Progenitor cell of endocrine pancreas (in vitro differentiated cells): ENCODE measurements around the gene FOSB. TPM values are rescaled to one million over a fixed set of nuclear protein-coding genes. Genes with fewer than 3 reads are reported as not detected.

Source experiments
- DNase-seq: peaks from one replicate; pipeline ENCODE4 v3.0.0; 2021; ENCODE audit warnings: low spot score; ENCODE audit not compliant: unreplicated experiment
- H3K27ac Mint-ChIP-seq: 2 replicates; pipeline ENCODE4 v1.8.0; 2021; ENCODE audit warnings: mild to moderate bottlenecking, moderate library complexity, mixed read lengths
- H3K27me3 Mint-ChIP-seq: 2 replicates; pipeline ENCODE4 v1.8.0; 2021; ENCODE audit warnings: mixed read lengths
- H3K36me3 Mint-ChIP-seq: 2 replicates; pipeline ENCODE4 v1.8.0; 2022; ENCODE audit warnings: mixed read lengths; ENCODE audit not compliant: insufficient read depth
- H3K4me1 Mint-ChIP-seq: 2 replicates; pipeline ENCODE4 v1.8.0; 2021; ENCODE audit warnings: low read depth, mixed read lengths
- H3K4me3 Mint-ChIP-seq: 2 replicates; pipeline ENCODE4 v1.8.0; 2021; ENCODE audit warnings: low read depth, mild to moderate bottlenecking, moderate library complexity, mixed read lengths
- H3K9me3 Mint-ChIP-seq: 2 replicates; pipeline ENCODE4 v1.8.0; 2021; ENCODE audit warnings: low read depth, mixed read lengths
- long read RNA-seq: library from polyadenylated mRNA; unstranded; transcript quantifications from one replicate; pipeline ENCODE4 v2.0.0, GENCODE V29; 2020
- total RNA-seq: library from RNA; stranded (reverse); gene quantifications from 2 replicates; pipeline ENCODE4 v1.2.1, GENCODE V29; 2021
- TF ChIP-seq, protein P1 (sequence below): fragments of 200-600 bp; sonication (generic); IDR thresholded peaks from one replicate; pipeline ENCODE4 v1.5.0; 2021; ENCODE audit warnings: antibody characterized with exemption, mild to moderate bottlenecking; ENCODE audit not compliant: unreplicated experiment

Gene FOSB
- total RNA-seq, result 5.3 and 7.3 TPM in 2 replicates
- long read RNA-seq, result 0 reads

- Mint-ChIP-seq H3K9me3 (no peaks in the 10 kb centered on the region), H3K27me3 (peaks cover 11% of the 10 kb centered on the region), H3K27ac (peak within 1 kb of the TSS; percentile 97), H3K36me3 (no peaks in the 10 kb centered on the region), H3K4me3 (peak within 1 kb of the TSS; percentile 84), H3K4me1 (peaks cover 13% of the 10 kb centered on the region)
- DNase-seq, result peak; percentile 88
- TF ChIP-seq, protein P1, sequence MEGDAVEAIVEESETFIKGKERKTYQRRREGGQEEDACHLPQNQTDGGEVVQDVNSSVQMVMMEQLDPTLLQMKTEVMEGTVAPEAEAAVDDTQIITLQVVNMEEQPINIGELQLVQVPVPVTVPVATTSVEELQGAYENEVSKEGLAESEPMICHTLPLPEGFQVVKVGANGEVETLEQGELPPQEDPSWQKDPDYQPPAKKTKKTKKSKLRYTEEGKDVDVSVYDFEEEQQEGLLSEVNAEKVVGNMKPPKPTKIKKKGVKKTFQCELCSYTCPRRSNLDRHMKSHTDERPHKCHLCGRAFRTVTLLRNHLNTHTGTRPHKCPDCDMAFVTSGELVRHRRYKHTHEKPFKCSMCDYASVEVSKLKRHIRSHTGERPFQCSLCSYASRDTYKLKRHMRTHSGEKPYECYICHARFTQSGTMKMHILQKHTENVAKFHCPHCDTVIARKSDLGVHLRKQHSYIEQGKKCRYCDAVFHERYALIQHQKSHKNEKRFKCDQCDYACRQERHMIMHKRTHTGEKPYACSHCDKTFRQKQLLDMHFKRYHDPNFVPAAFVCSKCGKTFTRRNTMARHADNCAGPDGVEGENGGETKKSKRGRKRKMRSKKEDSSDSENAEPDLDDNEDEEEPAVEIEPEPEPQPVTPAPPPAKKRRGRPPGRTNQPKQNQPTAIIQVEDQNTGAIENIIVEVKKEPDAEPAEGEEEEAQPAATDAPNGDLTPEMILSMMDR, result peak; percentile 32
These were observed at the start of gene FOSB for GRCh38 chr19:45467456-45468158. Gene FOSB, plus strand, starts transcription at chr19:45467996. Its CDS starts 591 bp downstream, at chr19:45468587.

DNA sequence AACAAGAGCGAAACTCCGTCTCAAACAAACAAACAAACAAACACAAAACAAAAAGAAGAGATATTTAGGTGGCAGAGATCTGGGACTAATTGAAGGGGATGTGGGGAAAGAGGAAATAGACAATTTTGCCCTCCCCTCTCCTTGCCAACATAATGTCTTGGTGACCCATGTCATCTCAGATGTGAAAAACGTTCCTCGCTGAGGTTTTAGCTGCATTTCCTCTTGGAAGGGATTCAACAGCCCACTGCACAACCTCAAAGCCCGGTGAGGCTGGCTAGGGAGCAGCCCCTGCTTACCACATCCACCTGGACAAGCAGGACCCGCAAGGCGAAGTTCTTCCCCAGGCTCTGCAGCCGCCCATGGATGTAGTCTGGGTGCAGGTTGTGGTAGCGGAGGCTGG is 49.0 kb upstream of the FOSB start:
- Mint-ChIP-seq H3K4me1 (peaks cover 8% of the 10 kb centered on the region), H3K4me3 (no peak overlapping the region), H3K9me3 (no peaks in the 10 kb centered on the region), H3K36me3 (peaks cover 14% of the 10 kb centered on the region), H3K27ac (no peak overlapping the region), H3K27me3 (no peaks in the 10 kb centered on the region)
- TF ChIP-seq, protein P1, result no peak
- DNase-seq, result no peak

DNA sequence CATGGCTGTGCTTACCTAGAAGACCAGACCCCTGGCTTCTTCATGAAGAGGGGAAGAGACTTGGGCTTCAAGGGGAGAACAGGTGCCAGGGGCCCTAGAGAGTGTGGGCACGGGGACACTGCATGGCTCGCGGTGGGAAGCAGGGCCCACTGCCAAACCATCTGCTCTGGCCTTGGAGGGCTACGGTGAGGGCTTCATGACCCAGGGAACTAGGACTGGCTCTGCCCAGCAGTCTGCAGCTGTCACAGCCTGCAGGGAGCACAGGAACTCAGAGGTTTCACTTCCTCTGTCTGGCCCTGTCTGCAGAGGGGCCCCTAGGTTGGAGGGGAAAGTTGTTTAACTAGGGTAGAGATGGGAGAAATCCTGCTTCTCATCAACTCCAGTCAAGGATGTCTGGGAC is 48.4 kb upstream of the FOSB start:
- H3K27ac Mint-ChIP-seq, result no peak overlapping the region
- no peak overlapping the region for H3K4me3 Mint-ChIP-seq
- peaks cover 11% of the 10 kb centered on the region for H3K36me3 Mint-ChIP-seq
- no peak for DNase-seq
- H3K4me1 Mint-ChIP-seq, result peaks cover 12% of the 10 kb centered on the region
- TF ChIP-seq, protein P1, result no peak
- no peaks in the 10 kb centered on the region for H3K9me3 Mint-ChIP-seq
- no peaks in the 10 kb centered on the region for H3K27me3 Mint-ChIP-seq

- H3K4me3 Mint-ChIP-seq, result no peak overlapping the region
- no peak overlapping the region for H3K27ac Mint-ChIP-seq
- no peaks in the 10 kb centered on the region for H3K9me3 Mint-ChIP-seq
- H3K27me3 Mint-ChIP-seq, result no peaks in the 10 kb centered on the region
- H3K36me3 Mint-ChIP-seq, result peaks cover 10% of the 10 kb centered on the region
- TF ChIP-seq, protein P1, result no peak
- peaks cover 15% of the 10 kb centered on the region for H3K4me1 Mint-ChIP-seq
- DNase-seq, result no peak
These were observed 47.9 kb upstream of the FOSB start for GRCh38 chr19:45419895-45420294.

- H3K9me3 Mint-ChIP-seq, result no peaks in the 10 kb centered on the region
- H3K4me3 Mint-ChIP-seq, result no peak overlapping the region
- DNase-seq, result no peak
These were observed 47.4 kb upstream of the FOSB start for GRCh38 chr19:45420356-45420755.

More at GRCh38 chr19:45420356-45420755, 47.4 kb upstream of the FOSB start:
- H3K27ac Mint-ChIP-seq, result no peak overlapping the region
- peaks cover 15% of the 10 kb centered on the region for H3K4me1 Mint-ChIP-seq
- H3K27me3 Mint-ChIP-seq, result no peaks in the 10 kb centered on the region
- TF ChIP-seq, protein P1, result no peak
- peaks cover 10% of the 10 kb centered on the region for H3K36me3 Mint-ChIP-seq
